Psoas muscle (tissue), 8 donors: ENCODE measurements around the gene NTHL1. TPM values are rescaled to one million over a fixed set of nuclear protein-coding genes. Genes with fewer than 3 reads are reported as not detected.
A peak's percentile ranks its signal among the peaks of the same experiment; 100 is the strongest.

Experiments
- ATAC-seq, 4 donors: fragments of 200-7000 bp; cut with Tn5 transposase; one replicate each; pipeline ENCODE4 v1.9.1; 2020; ENCODE audit warnings: moderate library complexity in 3 of 4, mild to moderate bottlenecking in 2 of 4
- DNase-seq, 2 donors: peaks; one replicate each; pipeline ENCODE4 v3.0.0-alpha.2; 2020
- H3K27ac ChIP-seq: fragments of 200-600 bp; one replicate; pipeline ENCODE4 v1.8.0; 2022
- H3K27me3 ChIP-seq, 3 donors: fragments of 200-600 bp in 1 of 3; one replicate each; pipeline versions ENCODE4 v1.6.1 to v1.8.0; 2013 to 2022; ENCODE audit warnings: low read length in 2 of 3, mild to moderate bottlenecking in 2 of 3, moderate library complexity in 1 of 3; ENCODE audit not compliant: insufficient read depth in 3 of 3
- H3K36me3 ChIP-seq, 2 donors: fragments of 200-600 bp in 1 of 2; one replicate each; pipeline versions ENCODE4 v1.6.1 to v1.8.0; 2013 to 2022; ENCODE audit warnings: low read depth in 1 of 2, mild to moderate bottlenecking in 1 of 2, moderate library complexity in 1 of 2; ENCODE audit not compliant: insufficient read depth in 1 of 2
- H3K4me1 ChIP-seq: fragments of 200-600 bp; one replicate; pipeline ENCODE4 v1.8.0; 2022
- H3K4me3 ChIP-seq: fragments of 200-600 bp; one replicate; pipeline ENCODE4 v1.8.0; 2022; ENCODE audit warnings: mild to moderate bottlenecking
- H3K9me3 ChIP-seq: fragments of 200-600 bp; one replicate; pipeline ENCODE4 v1.8.0; 2022
- CTCF ChIP-seq: fragments of 200-600 bp; IDR thresholded peaks from one replicate; pipeline ENCODE4 v1.8.0; 2022; ENCODE audit warnings: antibody characterized with exemption
- WGBS, 3 donors: extraction: QIAGEN DNeasy Blood & Tissue Kit; methylation state at CpG; one replicate each; pipeline versions ENCODE4 v1.1.6 to v1.1.7; 2013; 5-methylcytosine and 5-hydroxymethylcytosine counted together
- intact Hi-C, 2 donors: fragments of 100-400 bp; cut with DNase I; formaldehyde crosslinking; loops; one replicate each; pipeline versions ENCODE4 v1.11.0 to v1.14.2; 2022
- polyA plus RNA-seq, 3 donors: library from polyadenylated mRNA; stranded (reverse); fragments of 200-250 nt; gene quantifications; one replicate each; pipeline ENCODE4 v1.2.3, GENCODE V29; 2013
- total RNA-seq, 4 donors: library from RNA; stranded (reverse); fragmentation: NEBNext Ultra II Directional in 2 of 4; extraction: Animal tissue kit (Norgen Biotek cat#: 25700) in 2 of 4; gene quantifications; one replicate each; pipeline versions ENCODE4 v1.2.1 to v1.2.4, GENCODE V29; 2021 to 2023
- donor health status: healthy with polysubstance abuse.
- donor health status: DM: no; HTN: no; CAD: no; lungs with moderate emphysema.
- donor health status: Bipolar disorder and iron deficiency.
- donor health status: healthy.
- donor health status: DM: yes; HTN: yes; CAD: no.
- donor health status: DM: no; HTN: no; CAD: no.
- donor health status: DM: no; HTN: no; CAD: no.
- donor health status: DM: yes; HTN: yes; CAD: no.

The NTHL1 gene
- total and polyA plus RNA-seq, 7 donors = 3.1 to 17.7 (median 8.0) TPM

- DNase-seq = no peak
- peak overlapping the region; percentile 78 for H3K4me3 ChIP-seq
- H3K27ac ChIP-seq = no peak overlapping the region
Measured at GRCh38 chr16:2029350-2029749, 18.3 kb downstream of the NTHL1 start.

GRCh38 chr16:2028620-2029220, 18.9 kb downstream of the NTHL1 start:
- Histone ChIP-seq H3K36me3 (peaks cover 0 to 5% of the 10 kb centered on the region in 2 donors), H3K4me1 (peaks cover 21% of the 10 kb centered on the region), H3K4me3 (peak overlapping the region; percentile 78), H3K27me3 (no peaks in the 10 kb centered on the region), H3K27ac (no peak overlapping the region), H3K9me3 (no peaks in the 10 kb centered on the region)
- no peak for TF ChIP-seq CTCF
- 77 to 85% (median 78%) methylated on average over 16 to 18 of the region's 18 CpGs for WGBS, 3 donors
- DNase-seq (no peak), ATAC-seq (no peak)
- intact Hi-C loops = no loop called here

More at GRCh38 chr16:2029350-2029749, 18.3 kb downstream of the NTHL1 start:
- 68 to 78% (median 72%) methylated on average over 17 to 22 of the region's 22 CpGs for WGBS, 3 donors
- ATAC-seq = no peak
- Histone ChIP-seq H3K36me3 (peaks cover 0 to 5% of the 10 kb centered on the region in 2 donors), H3K27me3 (no peaks in the 10 kb centered on the region), H3K9me3 (no peaks in the 10 kb centered on the region), H3K4me1 (peaks cover 21% of the 10 kb centered on the region)
- no peak for TF ChIP-seq CTCF
- intact Hi-C loops = no loop called here

- peaks cover 21% of the 10 kb centered on the region for H3K4me1 ChIP-seq
- no peak overlapping the region for H3K27ac ChIP-seq
- ATAC-seq (no peak), DNase-seq (no peak)
- WGBS, 3 donors = 62 to 71% (median 66%) methylated on average over 3 of the region's 3 CpGs
- no peaks in the 10 kb centered on the region for H3K27me3 ChIP-seq
- H3K36me3 ChIP-seq = peaks cover 0 to 5% of the 10 kb centered on the region in 2 donors
- H3K9me3 ChIP-seq = no peaks in the 10 kb centered on the region
- H3K4me3 ChIP-seq = peak overlapping the region; percentile 78
- intact Hi-C loops = no loop called here
- TF ChIP-seq CTCF = no peak
Measured at GRCh38 chr16:2028146-2028545, 19.5 kb downstream of the NTHL1 start.

GRCh38 chr16:2027024-2028010, 20.3 kb downstream of the NTHL1 start:
- no peaks in the 10 kb centered on the region for H3K9me3 ChIP-seq
- H3K27ac ChIP-seq = peak overlapping the region; percentile 67
- peaks cover 0 to 5% of the 10 kb centered on the region in 2 donors for H3K36me3 ChIP-seq
- TF ChIP-seq CTCF = no peak
- H3K27me3 ChIP-seq = no peaks in the 10 kb centered on the region
- peaks cover 24% of the 10 kb centered on the region for H3K4me1 ChIP-seq
- intact Hi-C loops = loop anchor here in 1 of 2 donors (1.0 kb wide), 1 partner anchor 45 kb away; no protein-coding TSS in a partner anchor
- H3K4me3 ChIP-seq = peak overlapping the region; percentile 78
- ATAC-seq = no peak
- WGBS, 3 donors = 7 to 18% (median 8%) methylated on average over 39 to 76 of the region's 76 CpGs
- no peak for DNase-seq
